GM23248 (cell line): ENCODE data around the gene MPST. TPM values are rescaled to one million over a fixed set of nuclear protein-coding genes. Genes with fewer than 3 reads are reported as not detected.

Experiments
- DNase-seq: peaks from one replicate; pipeline ENCODE4 v3.0.0-alpha.2; 2015
- H2AFZ ChIP-seq: fragments of 200-600 bp; sonication (generic); 2 replicates; pipeline ENCODE4 v1.6.1; 2016; ENCODE audit warnings: antibody characterized with exemption
- H3F3A ChIP-seq: fragments of 200-600 bp; sonication (generic); 2 replicates; pipeline ENCODE4 v1.6.1; 2016; ENCODE audit warnings: mild to moderate bottlenecking, antibody characterized with exemption, mixed run types; ENCODE audit not compliant: insufficient read depth
- H3K27ac ChIP-seq: fragments of 200-600 bp; sonication (generic); 2 replicates; pipeline ENCODE4 v1.5.1; 2016; ENCODE audit warnings: mild to moderate bottlenecking
- H3K27me3 ChIP-seq: fragments of 200-600 bp; sonication (generic); replicated peaks from 2 replicates; pipeline ENCODE4 v1.6.1; 2016; ENCODE audit warnings: mild to moderate bottlenecking; ENCODE audit not compliant: insufficient read depth
- H3K36me3 ChIP-seq: fragments of 200-600 bp; sonication (generic); 2 replicates; pipeline ENCODE4 v1.6.1; 2016; ENCODE audit warnings: low read depth, mild to moderate bottlenecking
- H3K4me1 ChIP-seq: fragments of 200-600 bp; sonication (generic); 2 replicates; pipeline ENCODE4 v1.6.1; 2016; ENCODE audit warnings: mild to moderate bottlenecking; ENCODE audit not compliant: insufficient read depth
- H3K4me2 ChIP-seq: fragments of 200-600 bp; sonication (generic); one replicate; pipeline ENCODE4 v1.6.1; 2016; ENCODE audit warnings: mild to moderate bottlenecking; ENCODE audit not compliant: unreplicated experiment
- H3K4me3 ChIP-seq: fragments of 200-600 bp; sonication (generic); 2 replicates; pipeline ENCODE4 v1.5.1; 2016; ENCODE audit warnings: mild to moderate bottlenecking
- H3K79me2 ChIP-seq: fragments of 200-600 bp; sonication (generic); 2 replicates; pipeline ENCODE4 v1.6.1; 2016; ENCODE audit warnings: mild to moderate bottlenecking; ENCODE audit not compliant: insufficient read depth
- H3K9ac ChIP-seq: fragments of 200-600 bp; sonication (generic); 2 replicates; pipeline ENCODE4 v1.6.1; 2016; ENCODE audit warnings: mild to moderate bottlenecking
- H3K9me2 ChIP-seq: fragments of 200-600 bp; sonication (generic); 2 replicates; pipeline ENCODE4 v1.6.1; 2016; ENCODE audit warnings: mixed run types, mild to moderate bottlenecking, moderate library complexity; ENCODE audit not compliant: insufficient read depth
- H3K9me3 ChIP-seq: fragments of 200-600 bp; sonication (generic); one replicate; pipeline ENCODE4 v1.6.1; 2017; ENCODE audit warnings: low read depth
- H4K20me1 ChIP-seq: fragments of 200-600 bp; sonication (generic); 2 replicates; pipeline ENCODE4 v1.6.0; 2016; ENCODE audit not compliant: insufficient read depth
- EZH2 ChIP-seq: fragments of 200-600 bp; sonication (generic); IDR thresholded peaks from 2 replicates; pipeline ENCODE4 v1.6.1; 2018; ENCODE audit warnings: antibody characterized with exemption, mild to moderate bottlenecking; ENCODE audit not compliant: insufficient read depth, poor library complexity, severe bottlenecking
- EZH2phosphoT487 ChIP-seq: fragments of 200-600 bp; sonication (generic); IDR thresholded peaks from 2 replicates; pipeline ENCODE4 v1.6.1; 2018; ENCODE audit warnings: antibody characterized with exemption, moderate library complexity, mild to moderate bottlenecking, low read depth; ENCODE audit not compliant: insufficient read depth
- WGBS, 2 experiments: methylation state at CpG; one replicate each; pipeline ENCODE4 v1.1.6; 2015 to 2017; ENCODE audit warnings: low lambda C conversion rate in 2 of 2, low coverage in 1 of 2; ENCODE audit errors: missing lambda C conversion rate in 2 of 2; 5-methylcytosine and 5-hydroxymethylcytosine counted together
- in situ Hi-C: fragments of 300-500 bp; cut with MboI; formaldehyde crosslinking; loops from 2 replicates; pipeline ENCODE4 v1.15.0; 2020
- polyA plus RNA-seq: library from polyadenylated mRNA; unstranded; fragments of >200 nt; fragmentation: Nextera tagmentation; extraction: Ambion mirVana; gene quantifications from 2 replicates; pipeline ENCODE4 v1.2.1, GENCODE V29; 2016
- total RNA-seq: library from RNA; depleted of rRNA; stranded (reverse); fragments of >200 nt; shearing (Covaris generic); gene quantifications from 2 replicates; pipeline ENCODE4 v1.2.3, GENCODE V29; 2014

Gene MPST
- total and polyA plus RNA-seq, 2 experiments from 2014 or later, result 48.5 to 72.0 TPM

GRCh38 chr22:37012262-37012904 is 7.2 kb upstream of the MPST start:
- no peak for DNase-seq
- Histone ChIP-seq H3K9me3 (no peaks in the 10 kb centered on the region), H3K9me2 (no peaks in the 10 kb centered on the region), H3K36me3 (no peaks in the 10 kb centered on the region), H4K20me1 (no peaks in the 10 kb centered on the region), H3K4me1 (no peaks in the 10 kb centered on the region), H3K9ac (no peak overlapping the region), H3F3A (no peaks in the 10 kb centered on the region), H3K4me2 (no peak overlapping the region), H3K4me3 (no peak overlapping the region), H3K27me3 (peaks cover 5% of the 10 kb centered on the region; the same call in 1 of the 2 replicates), H2AFZ (no peak overlapping the region), H3K27ac (no peak overlapping the region), H3K79me2 (no peaks in the 10 kb centered on the region)
- in situ Hi-C loops, result no loop called here
- 78 to 83% methylated on average over 7 to 9 of the region's 9 CpGs for WGBS, 2 experiments
- TF ChIP-seq EZH2 (no peak), EZH2phosphoT487 (no peak)

GRCh38 chr22:37012956-37013355 is 6.6 kb upstream of the MPST start:
- Histone ChIP-seq H3K9ac (no peak overlapping the region), H3K27ac (no peak overlapping the region), H3K4me1 (no peaks in the 10 kb centered on the region), H3K4me2 (no peak overlapping the region), H3K27me3 (peaks cover 4% of the 10 kb centered on the region; the same call in 1 of the 2 replicates), H3K9me3 (no peaks in the 10 kb centered on the region), H3K4me3 (no peak overlapping the region), H3K79me2 (no peaks in the 10 kb centered on the region), H4K20me1 (no peaks in the 10 kb centered on the region), H3K9me2 (no peaks in the 10 kb centered on the region), H3F3A (no peaks in the 10 kb centered on the region), H2AFZ (no peak overlapping the region), H3K36me3 (no peaks in the 10 kb centered on the region)
- 73 to 75% methylated on average over 10 of the region's 10 CpGs for WGBS, 2 experiments
- TF ChIP-seq EZH2phosphoT487, result no peak
- TF ChIP-seq EZH2, result no peak
- in situ Hi-C loops, result no loop called here
- no peak for DNase-seq

- Histone ChIP-seq H3K36me3 (no peaks in the 10 kb centered on the region), H3K79me2 (no peaks in the 10 kb centered on the region)
These were observed 5.1 kb upstream of the MPST start for GRCh38 chr22:37014415-37014806.

GRCh38 chr22:37014835-37015586 is 4.5 kb upstream of the MPST start:
- H3K4me2 ChIP-seq, result no peak overlapping the region
- no peaks in the 10 kb centered on the region for H3F3A ChIP-seq
- H3K9me3 ChIP-seq, result no peaks in the 10 kb centered on the region
- no peaks in the 10 kb centered on the region for H3K4me1 ChIP-seq
- no peak overlapping the region for H3K27ac ChIP-seq
- WGBS, 2 experiments, result 78 to 81% methylated on average over 12 of the region's 12 CpGs
- H4K20me1 ChIP-seq, result no peaks in the 10 kb centered on the region
- in situ Hi-C loops, result no loop called here
- no peak overlapping the region for H3K4me3 ChIP-seq
- H3K9me2 ChIP-seq, result no peaks in the 10 kb centered on the region
- DNase-seq, result no peak
- no peak overlapping the region for H2AFZ ChIP-seq
- TF ChIP-seq EZH2, result no peak
- TF ChIP-seq EZH2phosphoT487, result no peak
- H3K79me2 ChIP-seq, result no peaks in the 10 kb centered on the region
- H3K27me3 ChIP-seq, result no peaks in the 10 kb centered on the region
- no peaks in the 10 kb centered on the region for H3K36me3 ChIP-seq
- H3K9ac ChIP-seq, result no peak overlapping the region

More at GRCh38 chr22:37014415-37014806, 5.1 kb upstream of the MPST start:
- Histone ChIP-seq H2AFZ (no peak overlapping the region), H3F3A (no peaks in the 10 kb centered on the region), H3K4me2 (no peak overlapping the region), H3K9ac (no peak overlapping the region), H3K27me3 (no peaks in the 10 kb centered on the region), H4K20me1 (no peaks in the 10 kb centered on the region), H3K4me3 (no peak overlapping the region), H3K4me1 (no peaks in the 10 kb centered on the region), H3K9me3 (no peaks in the 10 kb centered on the region), H3K9me2 (no peaks in the 10 kb centered on the region), H3K27ac (no peak overlapping the region)
- TF ChIP-seq EZH2 (no peak), EZH2phosphoT487 (no peak)
- DNase-seq, result no peak
- WGBS, 2 experiments, result 88 to 92% methylated on average over 4 of the region's 4 CpGs
- in situ Hi-C loops, result no loop called here
